GM19099 (cell line): Measurements from ENCODE around the gene RNF40.

ENCODE experiments used
- POLR2A ChIP-seq: IDR thresholded peaks from 3 replicates; pipeline ENCODE4 v1.6.1; 2011; ENCODE audit warnings: low read depth; ENCODE audit not compliant: insufficient read length; ENCODE audit errors: extremely low read depth

Gene RNF40

GRCh38 chr16:30736995-30737793 is 24.9 kb upstream of the RNF40 start:
- TF ChIP-seq POLR2A, result no peak

- no peak for TF ChIP-seq POLR2A
Measured at GRCh38 chr16:30737794-30738648, 24.1 kb upstream of the RNF40 start.

GRCh38 chr16:30738984-30739951 is 22.9 kb upstream of the RNF40 start:
- no peak for TF ChIP-seq POLR2A

GRCh38 chr16:30740364-30741251 is 21.5 kb upstream of the RNF40 start:
- no peak for TF ChIP-seq POLR2A

- no peak for TF ChIP-seq POLR2A
Measured at GRCh38 chr16:30741461-30741914, 20.6 kb upstream of the RNF40 start.

- no peak for TF ChIP-seq POLR2A
Measured at GRCh38 chr16:30743716-30744115, 18.4 kb upstream of the RNF40 start.

GRCh38 chr16:30744183-30744582 is 17.9 kb upstream of the RNF40 start:
- TF ChIP-seq POLR2A, result no peak

GRCh38 chr16:30745082-30745481 is 17.0 kb upstream of the RNF40 start:
- no peak for TF ChIP-seq POLR2A

GRCh38 chr16:30746638-30747175 is 15.4 kb upstream of the RNF40 start:
- TF ChIP-seq POLR2A, result no peak

GRCh38 chr16:30747331-30747730 is 14.8 kb upstream of the RNF40 start:
- no peak for TF ChIP-seq POLR2A

GRCh38 chr16:30747799-30748633 is 14.1 kb upstream of the RNF40 start, which contains the start of gene PHKG2:
TSS of gene PHKG2 (plus strand) at chr16:30748425. CDS start at chr16:30748821, 396 bp downstream.
- TF ChIP-seq POLR2A, result peak; percentile 91

GRCh38 chr16:30748634-30749445 is 13.3 kb upstream of the RNF40 start:
- TF ChIP-seq POLR2A, result no peak
